WTC11 (cell line): ENCODE measurements around the gene MSI2. TPM values are rescaled to one million over a fixed set of nuclear protein-coding genes. Genes with fewer than 3 reads are reported as not detected.
A peak's percentile ranks its signal among the peaks of the same experiment; 100 is the strongest.

Experiments
- ATAC-seq: fragments of 200-7000 bp; cut with Tn5 transposase; 2 replicates; pipeline ENCODE4 v1.10.0; 2021; ENCODE audit warnings: mild to moderate bottlenecking, moderate library complexity
- CTCF ChIA-PET: fragments of 300-600 bp; sonication (Branson Sonifier 250); formaldehyde crosslinking; loops from one replicate; lab custom pipeline; 2021; ENCODE audit warnings: antibody characterized with exemption; lab: Charles Lee
- POLR2A ChIA-PET: fragments of 350-600 bp; sonication (Branson Sonifier 250); formaldehyde crosslinking; loops from one replicate; lab custom pipeline; 2021; ENCODE audit warnings: antibody characterized with exemption; lab: Charles Lee
- DNase-seq: peaks from one replicate; pipeline ENCODE4 v3.0.0; 2021; ENCODE audit warnings: low spot score
- H3K27ac Mint-ChIP-seq: 2 replicates; pipeline ENCODE4 v1.8.0; 2021; ENCODE audit warnings: mixed read lengths
- H3K27me3 Mint-ChIP-seq: 2 replicates; pipeline ENCODE4 v1.8.0; 2021; ENCODE audit warnings: low read depth, mild to moderate bottlenecking, moderate library complexity, mixed read lengths
- H3K36me3 Mint-ChIP-seq: 2 replicates; pipeline ENCODE4 v1.8.0; 2021; ENCODE audit warnings: mixed read lengths
- H3K4me1 Mint-ChIP-seq: 2 replicates; pipeline ENCODE4 v1.8.0; 2022; ENCODE audit warnings: mixed read lengths
- H3K4me3 Mint-ChIP-seq: 2 replicates; pipeline ENCODE4 v1.8.0; 2021; ENCODE audit warnings: mild to moderate bottlenecking, moderate library complexity, mixed read lengths
- H3K9me3 Mint-ChIP-seq: 2 replicates; pipeline ENCODE4 v1.8.0; 2021; ENCODE audit warnings: mixed read lengths
- FOXK1 ChIP-seq: sonication (generic); formaldehyde crosslinking; IDR thresholded peaks from 2 replicates; pipeline ENCODE4 v1.8.0; 2022; ENCODE audit warnings: mild to moderate bottlenecking, moderate library complexity, missing genetic modification reagents
- JUN ChIP-seq: sonication (generic); formaldehyde crosslinking; IDR thresholded peaks from 2 replicates; pipeline ENCODE4 v1.8.0; 2023; ENCODE audit warnings: mild to moderate bottlenecking, missing genetic modification reagents
- KAT7 ChIP-seq: sonication (generic); formaldehyde crosslinking; IDR thresholded peaks from 2 replicates; pipeline ENCODE4 v1.8.1; 2023; ENCODE audit warnings: missing genetic modification reagents, mild to moderate bottlenecking, borderline replicate concordance
- NFE2L1 ChIP-seq: sonication (generic); formaldehyde crosslinking; IDR thresholded peaks from 2 replicates; pipeline ENCODE4 v1.8.1; 2023; ENCODE audit warnings: missing genetic modification reagents
- NFYB ChIP-seq: sonication (generic); formaldehyde crosslinking; conservative IDR thresholded peaks from 2 replicates; pipeline ENCODE4 v1.8.0; 2022; ENCODE audit warnings: low read depth, missing genetic modification reagents
- TCF7 ChIP-seq: sonication (generic); formaldehyde crosslinking; IDR thresholded peaks from 2 replicates; pipeline ENCODE4 v1.8.0; 2022; ENCODE audit warnings: mild to moderate bottlenecking, low read depth, missing genetic modification reagents, moderate library complexity
- ZNF138 ChIP-seq: sonication (generic); formaldehyde crosslinking; conservative IDR thresholded peaks from 2 replicates; pipeline ENCODE4 v1.8.1; 2022; ENCODE audit warnings: mild to moderate bottlenecking, moderate library complexity, missing genetic modification reagents
- ZNF219 ChIP-seq: sonication (generic); formaldehyde crosslinking; IDR thresholded peaks from 2 replicates; pipeline ENCODE4 v1.8.0; 2023; ENCODE audit warnings: missing genetic modification reagents, mild to moderate bottlenecking, borderline replicate concordance
- total RNA-seq: library from RNA; stranded (reverse); gene quantifications from 3 replicates; pipeline ENCODE4 v1.2.3, GENCODE V29; 2021
- TF ChIP-seq, protein P1 (sequence below): sonication (generic); formaldehyde crosslinking; IDR thresholded peaks from 2 replicates; pipeline ENCODE4 v1.8.0; 2022; ENCODE audit warnings: missing genetic modification reagents
- TF ChIP-seq, protein P2 (sequence below): sonication (generic); formaldehyde crosslinking; IDR thresholded peaks from 2 replicates; pipeline ENCODE4 v1.8.1; 2022; ENCODE audit warnings: missing genetic modification reagents, borderline replicate concordance
- TF ChIP-seq, protein P3 (sequence below): sonication (generic); formaldehyde crosslinking; IDR thresholded peaks from 2 replicates; pipeline ENCODE4 v1.8.1; 2022; ENCODE audit warnings: mild to moderate bottlenecking, moderate library complexity, missing genetic modification reagents
- TF ChIP-seq, protein P4 (sequence below): sonication (generic); formaldehyde crosslinking; IDR thresholded peaks from 2 replicates; pipeline ENCODE4 v1.8.1; 2023; ENCODE audit warnings: mild to moderate bottlenecking, missing genetic modification reagents, moderate library complexity
- TF ChIP-seq, protein P5 (sequence below): sonication (generic); formaldehyde crosslinking; IDR thresholded peaks from 2 replicates; pipeline ENCODE4 v1.8.1; 2023; ENCODE audit warnings: mild to moderate bottlenecking, missing genetic modification reagents
- TF ChIP-seq, protein P6 (sequence below): sonication (generic); formaldehyde crosslinking; IDR thresholded peaks from 2 replicates; pipeline ENCODE4 v1.8.1; 2022; ENCODE audit warnings: low read depth, missing genetic modification reagents, borderline replicate concordance

The MSI2 gene
- total RNA-seq, 1 experiment from 2014 or later: 82.1 TPM

DNA sequence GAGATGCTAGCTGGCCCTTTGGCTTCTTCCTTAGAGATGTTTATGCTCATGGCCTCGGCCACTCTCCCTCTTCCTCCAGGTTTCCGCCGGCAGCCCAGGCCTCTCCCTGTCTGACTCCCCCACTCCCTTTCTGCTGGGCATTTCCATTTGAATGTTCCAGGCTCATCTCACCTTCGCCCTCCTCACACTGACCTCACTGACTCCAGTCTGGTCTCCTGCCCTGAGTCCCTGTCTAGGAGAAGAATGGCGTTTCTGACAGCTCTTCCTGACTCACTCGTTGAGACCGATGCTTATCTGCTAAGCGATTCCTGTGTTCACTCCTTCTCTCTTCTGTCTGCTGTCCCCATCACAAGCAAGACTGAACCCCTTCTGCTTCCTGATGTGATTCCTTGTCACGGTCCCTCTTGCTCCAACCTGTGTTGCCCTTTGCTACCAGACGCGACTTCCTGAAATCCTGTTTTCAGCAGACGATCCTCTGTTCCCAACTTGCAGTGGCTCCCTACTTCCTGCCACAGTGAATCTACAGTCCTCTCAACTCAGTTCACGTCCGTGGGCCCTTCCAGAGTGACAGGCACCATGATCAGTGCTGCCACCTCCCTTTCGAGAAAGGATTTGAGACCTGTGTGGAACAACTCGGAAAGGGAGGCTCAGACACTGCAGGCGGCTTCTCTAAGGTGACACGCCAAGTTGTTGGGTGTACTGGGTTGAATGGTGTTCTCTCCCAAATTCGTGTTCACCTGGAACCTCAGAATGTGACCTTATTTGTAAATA, 176.4 kb downstream of the MSI2 start:
- ChIA-PET CTCF (interaction anchor here (0.8 to 2.0 kb wide), 8 partner anchors 9 to 190 kb away, joined by 3 to 6 read pairs (median 4); no protein-coding TSS in a partner anchor), POLR2A (no interaction called here)
- TF ChIP-seq ZNF138 (CRISPR knock-in tag): no peak
- TF ChIP-seq, protein P1, sequence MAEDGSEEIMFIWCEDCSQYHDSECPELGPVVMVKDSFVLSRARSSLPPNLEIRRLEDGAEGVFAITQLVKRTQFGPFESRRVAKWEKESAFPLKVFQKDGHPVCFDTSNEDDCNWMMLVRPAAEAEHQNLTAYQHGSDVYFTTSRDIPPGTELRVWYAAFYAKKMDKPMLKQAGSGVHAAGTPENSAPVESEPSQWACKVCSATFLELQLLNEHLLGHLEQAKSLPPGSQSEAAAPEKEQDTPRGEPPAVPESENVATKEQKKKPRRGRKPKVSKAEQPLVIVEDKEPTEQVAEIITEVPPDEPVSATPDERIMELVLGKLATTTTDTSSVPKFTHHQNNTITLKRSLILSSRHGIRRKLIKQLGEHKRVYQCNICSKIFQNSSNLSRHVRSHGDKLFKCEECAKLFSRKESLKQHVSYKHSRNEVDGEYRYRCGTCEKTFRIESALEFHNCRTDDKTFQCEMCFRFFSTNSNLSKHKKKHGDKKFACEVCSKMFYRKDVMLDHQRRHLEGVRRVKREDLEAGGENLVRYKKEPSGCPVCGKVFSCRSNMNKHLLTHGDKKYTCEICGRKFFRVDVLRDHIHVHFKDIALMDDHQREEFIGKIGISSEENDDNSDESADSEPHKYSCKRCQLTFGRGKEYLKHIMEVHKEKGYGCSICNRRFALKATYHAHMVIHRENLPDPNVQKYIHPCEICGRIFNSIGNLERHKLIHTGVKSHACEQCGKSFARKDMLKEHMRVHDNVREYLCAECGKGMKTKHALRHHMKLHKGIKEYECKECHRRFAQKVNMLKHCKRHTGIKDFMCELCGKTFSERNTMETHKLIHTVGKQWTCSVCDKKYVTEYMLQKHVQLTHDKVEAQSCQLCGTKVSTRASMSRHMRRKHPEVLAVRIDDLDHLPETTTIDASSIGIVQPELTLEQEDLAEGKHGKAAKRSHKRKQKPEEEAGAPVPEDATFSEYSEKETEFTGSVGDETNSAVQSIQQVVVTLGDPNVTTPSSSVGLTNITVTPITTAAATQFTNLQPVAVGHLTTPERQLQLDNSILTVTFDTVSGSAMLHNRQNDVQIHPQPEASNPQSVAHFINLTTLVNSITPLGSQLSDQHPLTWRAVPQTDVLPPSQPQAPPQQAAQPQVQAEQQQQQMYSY (CRISPR knock-in tag): no peak
- no peak for TF ChIP-seq FOXK1 (CRISPR knock-in tag)
- no peak for TF ChIP-seq JUN (CRISPR knock-in tag)
- TF ChIP-seq KAT7: no peak
- TF ChIP-seq, protein P2, sequence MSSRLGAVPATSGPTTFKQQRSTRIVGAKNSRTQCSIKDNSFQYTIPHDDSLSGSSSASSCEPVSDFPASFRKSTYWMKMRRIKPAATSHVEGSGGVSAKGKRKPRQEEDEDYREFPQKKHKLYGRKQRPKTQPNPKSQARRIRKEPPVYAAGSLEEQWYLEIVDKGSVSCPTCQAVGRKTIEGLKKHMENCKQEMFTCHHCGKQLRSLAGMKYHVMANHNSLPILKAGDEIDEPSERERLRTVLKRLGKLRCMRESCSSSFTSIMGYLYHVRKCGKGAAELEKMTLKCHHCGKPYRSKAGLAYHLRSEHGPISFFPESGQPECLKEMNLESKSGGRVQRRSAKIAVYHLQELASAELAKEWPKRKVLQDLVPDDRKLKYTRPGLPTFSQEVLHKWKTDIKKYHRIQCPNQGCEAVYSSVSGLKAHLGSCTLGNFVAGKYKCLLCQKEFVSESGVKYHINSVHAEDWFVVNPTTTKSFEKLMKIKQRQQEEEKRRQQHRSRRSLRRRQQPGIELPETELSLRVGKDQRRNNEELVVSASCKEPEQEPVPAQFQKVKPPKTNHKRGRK (CRISPR knock-in tag): no peak
- no peak for TF ChIP-seq TCF7 (CRISPR knock-in tag)
- no peak for TF ChIP-seq NFE2L1
- TF ChIP-seq, protein P3, sequence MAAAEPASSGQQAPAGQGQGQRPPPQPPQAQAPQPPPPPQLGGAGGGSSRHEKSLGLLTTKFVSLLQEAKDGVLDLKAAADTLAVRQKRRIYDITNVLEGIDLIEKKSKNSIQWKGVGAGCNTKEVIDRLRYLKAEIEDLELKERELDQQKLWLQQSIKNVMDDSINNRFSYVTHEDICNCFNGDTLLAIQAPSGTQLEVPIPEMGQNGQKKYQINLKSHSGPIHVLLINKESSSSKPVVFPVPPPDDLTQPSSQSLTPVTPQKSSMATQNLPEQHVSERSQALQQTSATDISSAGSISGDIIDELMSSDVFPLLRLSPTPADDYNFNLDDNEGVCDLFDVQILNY: no peak
- TF ChIP-seq, protein P4, sequence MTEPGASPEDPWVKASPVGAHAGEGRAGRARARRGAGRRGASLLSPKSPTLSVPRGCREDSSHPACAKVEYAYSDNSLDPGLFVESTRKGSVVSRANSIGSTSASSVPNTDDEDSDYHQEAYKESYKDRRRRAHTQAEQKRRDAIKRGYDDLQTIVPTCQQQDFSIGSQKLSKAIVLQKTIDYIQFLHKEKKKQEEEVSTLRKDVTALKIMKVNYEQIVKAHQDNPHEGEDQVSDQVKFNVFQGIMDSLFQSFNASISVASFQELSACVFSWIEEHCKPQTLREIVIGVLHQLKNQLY: no peak
- TF ChIP-seq, protein P5, sequence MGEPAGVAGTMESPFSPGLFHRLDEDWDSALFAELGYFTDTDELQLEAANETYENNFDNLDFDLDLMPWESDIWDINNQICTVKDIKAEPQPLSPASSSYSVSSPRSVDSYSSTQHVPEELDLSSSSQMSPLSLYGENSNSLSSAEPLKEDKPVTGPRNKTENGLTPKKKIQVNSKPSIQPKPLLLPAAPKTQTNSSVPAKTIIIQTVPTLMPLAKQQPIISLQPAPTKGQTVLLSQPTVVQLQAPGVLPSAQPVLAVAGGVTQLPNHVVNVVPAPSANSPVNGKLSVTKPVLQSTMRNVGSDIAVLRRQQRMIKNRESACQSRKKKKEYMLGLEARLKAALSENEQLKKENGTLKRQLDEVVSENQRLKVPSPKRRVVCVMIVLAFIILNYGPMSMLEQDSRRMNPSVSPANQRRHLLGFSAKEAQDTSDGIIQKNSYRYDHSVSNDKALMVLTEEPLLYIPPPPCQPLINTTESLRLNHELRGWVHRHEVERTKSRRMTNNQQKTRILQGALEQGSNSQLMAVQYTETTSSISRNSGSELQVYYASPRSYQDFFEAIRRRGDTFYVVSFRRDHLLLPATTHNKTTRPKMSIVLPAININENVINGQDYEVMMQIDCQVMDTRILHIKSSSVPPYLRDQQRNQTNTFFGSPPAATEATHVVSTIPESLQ (CRISPR knock-in tag): no peak
- TF ChIP-seq, protein P6, sequence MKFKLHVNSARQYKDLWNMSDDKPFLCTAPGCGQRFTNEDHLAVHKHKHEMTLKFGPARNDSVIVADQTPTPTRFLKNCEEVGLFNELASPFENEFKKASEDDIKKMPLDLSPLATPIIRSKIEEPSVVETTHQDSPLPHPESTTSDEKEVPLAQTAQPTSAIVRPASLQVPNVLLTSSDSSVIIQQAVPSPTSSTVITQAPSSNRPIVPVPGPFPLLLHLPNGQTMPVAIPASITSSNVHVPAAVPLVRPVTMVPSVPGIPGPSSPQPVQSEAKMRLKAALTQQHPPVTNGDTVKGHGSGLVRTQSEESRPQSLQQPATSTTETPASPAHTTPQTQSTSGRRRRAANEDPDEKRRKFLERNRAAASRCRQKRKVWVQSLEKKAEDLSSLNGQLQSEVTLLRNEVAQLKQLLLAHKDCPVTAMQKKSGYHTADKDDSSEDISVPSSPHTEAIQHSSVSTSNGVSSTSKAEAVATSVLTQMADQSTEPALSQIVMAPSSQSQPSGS (CRISPR knock-in tag): no peak
- no peak for TF ChIP-seq NFYB (CRISPR knock-in tag)
- no peak for TF ChIP-seq ZNF219 (CRISPR knock-in tag)
- Mint-ChIP-seq H3K9me3 (no peaks in the 10 kb centered on the region), H3K27ac (peak overlapping the region; percentile 69), H3K4me1 (peaks cover 37% of the 10 kb centered on the region), H3K4me3 (no peak overlapping the region), H3K36me3 (no peaks in the 10 kb centered on the region), H3K27me3 (no peaks in the 10 kb centered on the region)
- DNase-seq: no peak
- peak; percentile 71 for ATAC-seq
